HEK293T (cell line): ENCODE measurements around the gene PGM2.

ENCODE experiments used
- ARNT ChIP-seq: fragments of 450-650 bp; IDR thresholded peaks from 2 replicates; pipeline ENCODE4 v1.6.1; 2017; ENCODE audit warnings: mild to moderate bottlenecking
- BHLHE40 ChIP-seq: fragments of 450-650 bp; IDR thresholded peaks from 2 replicates; pipeline ENCODE4 v1.6.1; 2016; ENCODE audit warnings: mild to moderate bottlenecking, moderate library complexity, borderline replicate concordance
- FOXA1 ChIP-seq: fragments of 450-650 bp; IDR thresholded peaks from 2 replicates; pipeline ENCODE4 v1.6.1; 2016; ENCODE audit warnings: mild to moderate bottlenecking
- FOXK2 ChIP-seq: fragments of 450-650 bp; IDR thresholded peaks from 2 replicates; pipeline ENCODE4 v1.6.1; 2016; ENCODE audit warnings: mild to moderate bottlenecking
- FOXM1 ChIP-seq: fragments of 450-650 bp; IDR thresholded peaks from 2 replicates; pipeline ENCODE4 v1.6.1; 2017; ENCODE audit warnings: mild to moderate bottlenecking, borderline replicate concordance
- SP1 ChIP-seq: fragments of 450-650 bp; IDR thresholded peaks from 2 replicates; pipeline ENCODE4 v1.6.1; 2017
- SUZ12 ChIP-seq: fragments of 450-650 bp; IDR thresholded peaks from 2 replicates; pipeline ENCODE4 v1.6.1; 2016; ENCODE audit warnings: mild to moderate bottlenecking
- TARDBP ChIP-seq: fragments of 450-650 bp; IDR thresholded peaks from 2 replicates; pipeline ENCODE4 v1.6.1; 2016

GRCh38 chr4:37858112-37858511, 31.6 kb downstream of the PGM2 start:
- no peak for TF ChIP-seq FOXK2
- no peak for TF ChIP-seq SUZ12
- no peak for TF ChIP-seq FOXM1
- no peak for TF ChIP-seq TARDBP
- no peak for TF ChIP-seq BHLHE40
- TF ChIP-seq SP1: no peak
- no peak for TF ChIP-seq FOXA1
- TF ChIP-seq ARNT: no peak
